ENCODE results near the gene EYS.

The EYS gene

DNA sequence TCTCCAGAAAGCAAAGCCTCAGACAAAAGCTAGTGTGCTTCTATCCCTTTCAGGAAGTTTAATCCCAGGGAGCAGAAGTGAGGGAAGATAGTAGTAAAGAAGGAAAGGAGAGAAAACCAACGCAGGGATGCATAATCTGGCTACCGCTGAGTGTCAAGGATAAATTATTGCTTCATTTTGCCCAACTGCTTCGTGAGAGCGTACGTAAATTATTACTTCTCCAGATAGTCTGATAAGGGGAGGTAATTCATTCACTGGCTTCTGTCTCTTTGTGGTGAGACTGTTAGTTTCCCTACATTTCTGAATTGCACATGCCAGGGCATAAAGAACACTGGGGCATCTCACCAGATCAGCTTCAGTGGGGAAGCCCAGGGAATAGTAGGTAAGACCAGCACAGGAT is 1531.7 kb downstream of the EYS start:
- Histone ChIP-seq H3K36me3 (ENCODE audit: control insufficient read depth, insufficient read depth, low read length) (no peaks in the 10 kb centered on the region), H3K4me1 (no peaks in the 10 kb centered on the region), H3K4me2 (ENCODE audit: low read length) (no peak overlapping the region), H3K27me3 (ENCODE audit: control insufficient read depth, insufficient read depth, low read length) (no peaks in the 10 kb centered on the region), H2AFZ (no peak overlapping the region), H3K27ac (no peak overlapping the region), H3K79me2 (no peaks in the 10 kb centered on the region), H3K9me3 (ENCODE audit: control insufficient read depth, low read length) (no peaks in the 10 kb centered on the region), H3K9ac (no peak overlapping the region), H3K4me3 (ENCODE audit: low read depth, low read length) (no peak overlapping the region)
- TF ChIP-seq, protein P1, sequence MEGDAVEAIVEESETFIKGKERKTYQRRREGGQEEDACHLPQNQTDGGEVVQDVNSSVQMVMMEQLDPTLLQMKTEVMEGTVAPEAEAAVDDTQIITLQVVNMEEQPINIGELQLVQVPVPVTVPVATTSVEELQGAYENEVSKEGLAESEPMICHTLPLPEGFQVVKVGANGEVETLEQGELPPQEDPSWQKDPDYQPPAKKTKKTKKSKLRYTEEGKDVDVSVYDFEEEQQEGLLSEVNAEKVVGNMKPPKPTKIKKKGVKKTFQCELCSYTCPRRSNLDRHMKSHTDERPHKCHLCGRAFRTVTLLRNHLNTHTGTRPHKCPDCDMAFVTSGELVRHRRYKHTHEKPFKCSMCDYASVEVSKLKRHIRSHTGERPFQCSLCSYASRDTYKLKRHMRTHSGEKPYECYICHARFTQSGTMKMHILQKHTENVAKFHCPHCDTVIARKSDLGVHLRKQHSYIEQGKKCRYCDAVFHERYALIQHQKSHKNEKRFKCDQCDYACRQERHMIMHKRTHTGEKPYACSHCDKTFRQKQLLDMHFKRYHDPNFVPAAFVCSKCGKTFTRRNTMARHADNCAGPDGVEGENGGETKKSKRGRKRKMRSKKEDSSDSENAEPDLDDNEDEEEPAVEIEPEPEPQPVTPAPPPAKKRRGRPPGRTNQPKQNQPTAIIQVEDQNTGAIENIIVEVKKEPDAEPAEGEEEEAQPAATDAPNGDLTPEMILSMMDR (IDR thresholded peaks at IDR 0.05) = no peak

DNA sequence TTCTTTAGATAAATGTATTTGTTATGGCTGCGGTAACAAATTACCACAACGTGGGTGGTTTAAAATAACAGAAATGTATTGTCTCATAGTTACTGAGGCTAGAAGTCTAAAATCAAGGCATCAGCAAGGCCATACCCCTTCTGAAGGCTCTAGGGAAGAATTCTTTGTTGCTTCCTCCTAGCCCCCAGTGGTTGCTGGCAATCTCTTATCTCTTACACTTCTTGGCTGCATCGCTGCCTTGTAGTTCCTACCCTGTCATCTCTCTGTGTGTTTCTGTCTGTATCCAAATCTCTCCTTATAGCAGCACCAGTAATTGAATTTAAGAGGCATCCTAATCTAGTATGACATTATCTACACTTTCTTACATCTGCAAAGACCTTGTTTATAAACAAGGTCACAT is 1536.7 kb downstream of the EYS start:
- Histone ChIP-seq H3K9me3 (ENCODE audit: control insufficient read depth, low read length) (no peaks in the 10 kb centered on the region), H3K27me3 (ENCODE audit: control insufficient read depth, insufficient read depth, low read length) (no peaks in the 10 kb centered on the region), H3K4me3 (ENCODE audit: low read depth, low read length) (no peak overlapping the region), H2AFZ (no peak overlapping the region), H3K36me3 (ENCODE audit: control insufficient read depth, insufficient read depth, low read length) (no peaks in the 10 kb centered on the region), H3K79me2 (no peaks in the 10 kb centered on the region), H3K9ac (no peak overlapping the region), H3K4me2 (ENCODE audit: low read length) (no peak overlapping the region), H3K4me1 (no peaks in the 10 kb centered on the region), H3K27ac (no peak overlapping the region)
- TF ChIP-seq, protein P1 (IDR thresholded peaks at IDR 0.05) = no peak

DNA sequence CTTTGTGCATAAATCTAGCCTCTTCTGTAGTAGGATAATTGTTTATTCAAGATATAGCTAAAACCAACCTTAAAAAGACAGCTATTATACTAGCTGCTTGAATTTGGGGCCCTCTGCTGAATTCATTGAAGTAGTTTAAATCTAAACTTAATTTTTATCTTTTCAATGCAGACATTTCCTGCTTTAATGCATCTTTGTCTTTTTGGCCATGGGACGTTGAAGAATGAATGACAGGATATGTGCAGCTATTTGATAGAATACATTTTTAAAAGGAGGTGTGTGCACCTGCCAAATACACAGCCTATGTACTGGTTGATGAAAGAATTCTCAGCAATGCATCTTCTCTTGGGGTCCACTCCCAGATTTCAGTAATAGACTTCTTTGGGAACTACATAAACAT is 1546.5 kb downstream of the EYS start:
- H3K4me3 ChIP-seq (ENCODE audit: low read depth, low read length) = no peak overlapping the region
- H3K79me2 ChIP-seq = no peaks in the 10 kb centered on the region
- H3K9me3 ChIP-seq (ENCODE audit: control insufficient read depth, low read length) = no peaks in the 10 kb centered on the region
- TF ChIP-seq, protein P1 (IDR thresholded peaks at IDR 0.05) = no peak
- no peak overlapping the region for H3K27ac ChIP-seq
- H3K9ac ChIP-seq = no peak overlapping the region
- no peaks in the 10 kb centered on the region for H3K4me1 ChIP-seq
- no peaks in the 10 kb centered on the region for H3K36me3 ChIP-seq (ENCODE audit: control insufficient read depth, insufficient read depth, low read length)
- H3K27me3 ChIP-seq (ENCODE audit: control insufficient read depth, insufficient read depth, low read length) = no peaks in the 10 kb centered on the region
- no peak overlapping the region for H3K4me2 ChIP-seq (ENCODE audit: low read length)
- H2AFZ ChIP-seq = no peak overlapping the region

DNA sequence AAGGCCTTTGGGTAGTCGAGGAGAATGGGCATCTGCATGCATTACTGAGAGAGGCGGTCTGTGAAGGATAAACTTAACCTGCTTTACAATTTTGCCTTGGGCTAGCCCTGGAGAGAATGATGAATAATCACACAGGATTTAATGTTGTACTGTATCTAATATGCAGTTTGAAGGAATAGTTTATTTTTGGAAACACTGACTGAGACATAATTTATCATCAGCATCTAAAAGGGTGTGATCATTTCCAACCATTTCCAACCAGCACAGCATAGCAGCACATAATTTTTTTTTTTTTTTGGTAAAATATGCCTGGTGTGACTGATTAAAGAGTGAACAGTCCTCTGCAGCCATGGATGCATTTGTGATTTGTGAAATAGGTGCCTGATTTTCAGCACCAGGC is 1552.0 kb downstream of the EYS start:
- H3K4me3 ChIP-seq (ENCODE audit: low read depth, low read length) = no peak overlapping the region
- no peaks in the 10 kb centered on the region for H3K4me1 ChIP-seq

DNA sequence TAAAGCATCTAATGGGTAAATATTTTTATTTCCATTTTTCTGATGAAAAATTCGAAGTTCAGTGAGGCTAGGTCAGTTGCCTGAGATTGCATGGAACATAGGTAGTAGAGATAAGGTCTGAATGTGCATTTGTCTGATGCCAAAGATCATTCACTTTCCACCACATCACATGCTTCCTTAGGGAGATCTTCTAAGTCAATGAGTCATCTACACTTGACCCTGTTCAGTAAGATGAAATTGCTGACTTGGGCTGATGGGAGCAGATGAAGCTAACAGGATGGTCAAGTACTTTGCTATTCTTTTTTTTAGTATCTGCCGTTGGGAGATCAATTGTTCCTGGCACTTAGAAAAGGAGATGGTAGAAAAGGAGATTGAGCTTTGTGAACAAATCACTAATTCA is 1560.2 kb downstream of the EYS start:
- Histone ChIP-seq H3K36me3 (ENCODE audit: control insufficient read depth, insufficient read depth, low read length) (no peaks in the 10 kb centered on the region), H3K4me1 (no peaks in the 10 kb centered on the region), H2AFZ (no peak overlapping the region), H3K4me3 (ENCODE audit: low read depth, low read length) (no peak overlapping the region), H3K9me3 (ENCODE audit: control insufficient read depth, low read length) (no peaks in the 10 kb centered on the region), H3K27me3 (ENCODE audit: control insufficient read depth, insufficient read depth, low read length) (no peaks in the 10 kb centered on the region), H3K4me2 (ENCODE audit: low read length) (no peak overlapping the region), H3K9ac (no peak overlapping the region), H3K27ac (no peak overlapping the region), H3K79me2 (no peaks in the 10 kb centered on the region)
- TF ChIP-seq, protein P1 (IDR thresholded peaks at IDR 0.05) = no peak

More for the DNA sequence above, 1552.0 kb downstream of the EYS start:
- Histone ChIP-seq H3K4me2 (ENCODE audit: low read length) (no peak overlapping the region), H2AFZ (no peak overlapping the region), H3K9me3 (ENCODE audit: control insufficient read depth, low read length) (no peaks in the 10 kb centered on the region), H3K36me3 (ENCODE audit: control insufficient read depth, insufficient read depth, low read length) (no peaks in the 10 kb centered on the region), H3K27ac (no peak overlapping the region), H3K9ac (no peak overlapping the region), H3K27me3 (ENCODE audit: control insufficient read depth, insufficient read depth, low read length) (no peaks in the 10 kb centered on the region), H3K79me2 (no peaks in the 10 kb centered on the region)
- TF ChIP-seq, protein P1 (IDR thresholded peaks at IDR 0.05) = no peak

Measured in parathyroid adenoma (tissue), 2 donors.